Naive thymus-derived CD4-positive, alpha-beta T cell (primary cell): ENCODE measurements around the gene CRTC1. TPM values are rescaled to one million over a fixed set of nuclear protein-coding genes. Genes with fewer than 3 reads are reported as not detected.
A peak's percentile ranks its signal among the peaks of the same experiment; 100 is the strongest.
"Not testable (repeated sequence)": the region's sequence is repeated elsewhere in the genome, so short reads cannot be mapped to it uniquely, and the experiment has no call there.

Source experiments
- ATAC-seq: fragments of 150-1000 bp; cut with Tn5 transposase; 2 replicates; pipeline ENCODE4 v1.10.0; 2021; ENCODE audit warnings: mild to moderate bottlenecking, moderate library complexity
- CTCF ChIA-PET: fragments of 350-600 bp; sonication (Branson Sonifier 250); formaldehyde crosslinking; loops from one replicate; lab custom pipeline; 2021; ENCODE audit warnings: antibody characterized with exemption; lab: Charles Lee
- POLR2A ChIA-PET: fragments of 350-600 bp; sonication (Branson Sonifier 250); formaldehyde crosslinking; loops from one replicate; lab custom pipeline; 2021; ENCODE audit warnings: antibody characterized with exemption, inconsistent platforms; lab: Charles Lee
- DNase-seq, 9 donors: peaks; one replicate each; pipeline versions ENCODE4 v3.0.0 to v3.0.0-alpha.2; 2020 to 2022; ENCODE audit warnings: mixed read lengths in 1 of 9
- H3K27ac ChIP-seq: one replicate; pipeline ENCODE4 v1.7.0; 2013; ENCODE audit warnings: mild to moderate bottlenecking, low read depth, low read length, moderate library complexity
- H3K27me3 ChIP-seq, 2 donors: one replicate each; pipeline ENCODE4 v1.7.0; 2013; ENCODE audit warnings: low read length in 2 of 2, mild to moderate bottlenecking in 2 of 2, moderate library complexity in 2 of 2; ENCODE audit not compliant: control insufficient read depth in 2 of 2, insufficient read depth in 2 of 2
- H3K36me3 ChIP-seq, 3 experiments: 1 replicate in 2 of 3; 2 replicates in 1 of 3; pipeline ENCODE4 v1.7.0; 2013; ENCODE audit warnings: low read length in 3 of 3, mild to moderate bottlenecking in 3 of 3, moderate library complexity in 1 of 3; ENCODE audit not compliant: insufficient read depth in 3 of 3, control insufficient read depth in 2 of 3
- H3K4me1 ChIP-seq, 2 donors: one replicate each; pipeline ENCODE4 v1.7.0; 2013; ENCODE audit warnings: low read length in 2 of 2, mild to moderate bottlenecking in 2 of 2, moderate library complexity in 1 of 2; ENCODE audit not compliant: control insufficient read depth in 2 of 2, insufficient read depth in 2 of 2
- H3K4me3 ChIP-seq: 2 replicates; pipeline ENCODE4 v1.7.0; 2013; ENCODE audit warnings: mild to moderate bottlenecking, low read length
- H3K9me3 ChIP-seq, 3 experiments: 1 replicate in 2 of 3; 2 replicates in 1 of 3; pipeline ENCODE4 v1.7.0; 2013; ENCODE audit warnings: low read length in 3 of 3; ENCODE audit not compliant: control insufficient read depth in 2 of 3
- H3K27ac Mint-ChIP-seq, 9 donors: one replicate each; pipeline ENCODE4 v1.8.0; 2020 to 2022; ENCODE audit warnings: mixed read lengths in 9 of 9, mild to moderate bottlenecking in 8 of 9, moderate library complexity in 5 of 9, inconsistent platforms in 2 of 9
- H3K27me3 Mint-ChIP-seq, 5 donors: one replicate each; pipeline ENCODE4 v1.8.0; 2021 to 2022; ENCODE audit warnings: mixed read lengths in 5 of 5, mild to moderate bottlenecking in 1 of 5
- H3K36me3 Mint-ChIP-seq, 5 donors: one replicate each; pipeline ENCODE4 v1.8.0; 2020 to 2022; ENCODE audit warnings: mixed read lengths in 5 of 5, mild to moderate bottlenecking in 3 of 5, inconsistent platforms in 1 of 5
- H3K4me1 Mint-ChIP-seq, 7 donors: one replicate each; pipeline ENCODE4 v1.8.0; 2020 to 2022; ENCODE audit warnings: mixed read lengths in 7 of 7, mild to moderate bottlenecking in 3 of 7, inconsistent platforms in 1 of 7
- H3K4me3 Mint-ChIP-seq, 10 donors: one replicate each; pipeline ENCODE4 v1.8.0; 2020 to 2022; ENCODE audit warnings: mild to moderate bottlenecking in 10 of 10, mixed read lengths in 10 of 10, moderate library complexity in 6 of 10, inconsistent platforms in 2 of 10
- H3K9me3 Mint-ChIP-seq, 11 donors: one replicate each; pipeline ENCODE4 v1.8.0; 2020 to 2022; ENCODE audit warnings: mixed read lengths in 11 of 11, mild to moderate bottlenecking in 4 of 11, inconsistent platforms in 1 of 11, moderate library complexity in 1 of 11
- intact Hi-C, 2 donors: fragments of 100-400 bp; cut with micrococcal nuclease; formaldehyde crosslinking; loops; one replicate each; pipeline ENCODE4 v1.15.1; 2023
- polyA plus RNA-seq, 2 donors: library from polyadenylated mRNA; unstranded; fragments of 300-500 nt; fragmentation: Illumina TruSeq; gene quantifications; one replicate each; pipeline ENCODE4 v1.2.3, GENCODE V29; 2021
- total RNA-seq, 6 experiments: library from RNA in 5 of 6; stranded (reverse) in 5 of 6; gene quantifications; 1 replicate in 5 of 6; 2 replicates in 1 of 6; pipeline ENCODE4 v1.2.3 and lab custom pipeline; 2021 to 2026

CRTC1 gene
- total and polyA plus RNA-seq, 7 experiments from 2014 or later: 0.97 to 23.4 (median 20.5) TPM

GRCh38 chr19:18725841-18726770 lies 42.6 kb downstream of the CRTC1 start:
- Mint-ChIP-seq H3K4me3 (no peak overlapping the region), H3K36me3 (peaks cover 0 to 14% (median 0%) of the 10 kb centered on the region in 5 donors), H3K27me3 (no peaks in the 10 kb centered on the region), H3K9me3 (peaks cover 0 to 1% (median 0%) of the 10 kb centered on the region in 11 donors), H3K4me1 (peaks cover 0 to 11% (median 6%) of the 10 kb centered on the region in 7 donors), H3K27ac (no peak overlapping the region)
- H3K9me3 ChIP-seq: no peaks in the 10 kb centered on the region
- H3K36me3 ChIP-seq: peaks cover 0 to 18% (median 0%) of the 10 kb centered on the region in 3 experiments
- H3K27me3 ChIP-seq: no peaks in the 10 kb centered on the region
- DNase-seq (no peak), ATAC-seq (no peak)
- CTCF ChIA-PET: no interaction called here
- H3K27ac ChIP-seq: no peak overlapping the region
- H3K4me1 ChIP-seq: no peaks in the 10 kb centered on the region
- intact Hi-C loops: no loop called here
- POLR2A ChIA-PET: no interaction called here
- no peak overlapping the region for H3K4me3 ChIP-seq

GRCh38 chr19:18726846-18727245 lies 43.4 kb downstream of the CRTC1 start:
- H3K27me3 Mint-ChIP-seq: no peaks in the 10 kb centered on the region
- ChIA-PET CTCF (no interaction called here), POLR2A (no interaction called here)
- no peak overlapping the region for H3K4me3 Mint-ChIP-seq
- ATAC-seq (no peak), DNase-seq (no peak)
- H3K27ac Mint-ChIP-seq: no peak overlapping the region
- Histone ChIP-seq H3K27me3 (no peaks in the 10 kb centered on the region), H3K4me3 (no peak overlapping the region), H3K36me3 (peaks cover 0 to 17% (median 0%) of the 10 kb centered on the region in 3 experiments), H3K9me3 (no peaks in the 10 kb centered on the region), H3K4me1 (no peaks in the 10 kb centered on the region), H3K27ac (no peak overlapping the region)
- intact Hi-C loops: no loop called here
- peaks cover 0 to 1% (median 0%) of the 10 kb centered on the region in 11 donors for H3K9me3 Mint-ChIP-seq
- peaks cover 0 to 10% (median 0%) of the 10 kb centered on the region in 5 donors for H3K36me3 Mint-ChIP-seq
- peaks cover 0 to 14% (median 6%) of the 10 kb centered on the region in 7 donors for H3K4me1 Mint-ChIP-seq

- POLR2A ChIA-PET, H3K9me3 Mint-ChIP-seq, H3K9me3 ChIP-seq, H3K4me3 ChIP-seq, intact Hi-C loops, DNase-seq, H3K27ac ChIP-seq, H3K4me3 Mint-ChIP-seq, H3K27me3 ChIP-seq, ATAC-seq, H3K27ac Mint-ChIP-seq, H3K4me1 ChIP-seq, H3K36me3 Mint-ChIP-seq, CTCF ChIA-PET, H3K27me3 Mint-ChIP-seq: not testable (repeated sequence)
- peaks cover 0 to 11% (median 0%) of the 10 kb centered on the region in 3 experiments for H3K36me3 ChIP-seq
- H3K4me1 Mint-ChIP-seq: peaks cover 0 to 14% (median 7%) of the 10 kb centered on the region in 7 donors
These were observed 44.1 kb downstream of the CRTC1 start for GRCh38 chr19:18727602-18728001.

- ATAC-seq: no peak
- ChIA-PET POLR2A (no interaction called here), CTCF (no interaction called here)
- Mint-ChIP-seq H3K4me1 (peaks cover 0 to 10% (median 3%) of the 10 kb centered on the region in 7 donors), H3K9me3 (peaks cover 0 to 3% (median 0%) of the 10 kb centered on the region in 11 donors), H3K4me3 (no peak overlapping the region), H3K27me3 (no peaks in the 10 kb centered on the region), H3K36me3 (no peaks in the 10 kb centered on the region), H3K27ac (no peak overlapping the region)
- Histone ChIP-seq H3K36me3 (peaks cover 0 to 6% (median 0%) of the 10 kb centered on the region in 3 experiments), H3K4me1 (no peaks in the 10 kb centered on the region), H3K9me3 (no peaks in the 10 kb centered on the region), H3K27me3 (no peaks in the 10 kb centered on the region), H3K4me3 (no peak overlapping the region), H3K27ac (no peak overlapping the region)
- intact Hi-C loops: no loop called here
- no peak for DNase-seq
These were observed 46.6 kb downstream of the CRTC1 start for GRCh38 chr19:18729933-18730530.

GRCh38 chr19:18730885-18731513 lies 47.5 kb downstream of the CRTC1 start:
- Mint-ChIP-seq H3K9me3 (peaks cover 0 to 3% (median 0%) of the 10 kb centered on the region in 11 donors), H3K27me3 (no peaks in the 10 kb centered on the region), H3K27ac (peak overlapping the region in 1 of 9 donors; percentile 67), H3K4me3 (no peak overlapping the region), H3K36me3 (no peaks in the 10 kb centered on the region), H3K4me1 (peaks cover 0 to 13% (median 3%) of the 10 kb centered on the region in 7 donors)
- POLR2A ChIA-PET: interaction anchor here (0.7 kb wide), 1 partner anchor 75 kb away, joined by 3 read pairs; no protein-coding TSS in a partner anchor
- DNase-seq: no peak
- intact Hi-C loops: no loop called here
- Histone ChIP-seq H3K4me1 (no peaks in the 10 kb centered on the region), H3K27ac (no peak overlapping the region), H3K9me3 (no peaks in the 10 kb centered on the region), H3K4me3 (no peak overlapping the region), H3K27me3 (no peaks in the 10 kb centered on the region), H3K36me3 (peaks cover 0 to 6% (median 0%) of the 10 kb centered on the region in 3 experiments)
- ATAC-seq: no peak
- CTCF ChIA-PET: no interaction called here

GRCh38 chr19:18731562-18732008 lies 48.1 kb downstream of the CRTC1 start:
- DNase-seq (no peak), ATAC-seq (no peak)
- Histone ChIP-seq H3K9me3 (no peaks in the 10 kb centered on the region), H3K27me3 (no peaks in the 10 kb centered on the region), H3K27ac (no peak overlapping the region), H3K4me3 (no peak overlapping the region), H3K36me3 (peaks cover 0 to 6% (median 0%) of the 10 kb centered on the region in 3 experiments), H3K4me1 (no peaks in the 10 kb centered on the region)
- POLR2A ChIA-PET: interaction anchor here (0.7 kb wide), 1 partner anchor 76 kb away, joined by 3 read pairs; no protein-coding TSS in a partner anchor
- H3K4me3 Mint-ChIP-seq: no peak overlapping the region
- CTCF ChIA-PET: no interaction called here
- no peaks in the 10 kb centered on the region for H3K36me3 Mint-ChIP-seq
- no peaks in the 10 kb centered on the region for H3K27me3 Mint-ChIP-seq
- no peak overlapping the region for H3K27ac Mint-ChIP-seq
- H3K4me1 Mint-ChIP-seq: peaks cover 0 to 13% (median 3%) of the 10 kb centered on the region in 7 donors
- peaks cover 0 to 3% (median 0%) of the 10 kb centered on the region in 11 donors for H3K9me3 Mint-ChIP-seq
- intact Hi-C loops: no loop called here
